ENCODE data around the gene ANTXR1. TPM values are rescaled to one million over a fixed set of nuclear protein-coding genes. Genes with fewer than 3 reads are reported as not detected.

The ANTXR1 gene
- total and polyA plus RNA-seq, 2 donors (not counting 1 experiment from before 2014, with no cell fraction given), result 44.6 to 101 TPM

DNA sequence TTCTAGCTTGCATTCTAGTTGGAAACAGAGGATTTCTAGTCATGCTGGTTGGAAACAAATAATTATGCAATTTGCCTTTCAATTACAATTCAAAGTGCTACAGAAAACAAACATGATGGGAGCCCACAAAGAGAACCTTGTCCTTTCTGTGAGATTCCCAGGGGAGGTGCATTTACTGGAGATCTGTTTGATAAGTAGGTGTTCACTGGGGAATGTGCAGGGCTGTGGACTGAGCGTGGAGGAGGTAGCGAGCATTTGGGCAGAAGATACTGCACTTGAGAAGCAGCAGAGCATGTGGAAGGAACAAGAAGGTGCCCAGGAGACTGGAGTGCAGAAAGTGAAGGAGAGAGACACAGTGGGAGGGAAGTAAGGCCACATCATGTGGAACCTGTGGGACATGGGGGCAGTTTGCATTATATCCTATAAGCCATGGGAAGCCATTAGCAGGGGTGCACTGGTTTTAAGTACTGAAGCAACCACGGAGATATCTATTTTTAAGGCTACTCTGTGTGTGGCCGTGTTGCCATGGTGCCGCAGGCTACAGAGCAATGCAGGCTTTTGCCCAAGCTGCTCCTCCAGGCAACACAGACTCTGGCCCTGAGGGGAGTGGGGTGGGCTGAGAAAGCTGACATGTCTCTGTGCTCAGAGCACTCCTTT is 154.0 kb downstream of the ANTXR1 start:
- H3K4me3 ChIP-seq (replicated peaks in 1 of 4; ENCODE audit: control extremely low read depth in 1 of 4, insufficient read depth in 1 of 4, low read depth in 3 of 4, low read length in 4 of 4), result no peak overlapping the region
- H3K4me1 ChIP-seq (ENCODE audit: control insufficient read depth, extremely low read depth, insufficient read depth, low read length), result peaks cover 22% of the 10 kb centered on the region
- no peak overlapping the region for H3K4me2 ChIP-seq (ENCODE audit: extremely low read depth, insufficient read depth, low read length)
- no peaks in the 10 kb centered on the region for H3K9me3 ChIP-seq (ENCODE audit: control insufficient read depth, insufficient read depth, low read depth, low read length)
- H3K27ac ChIP-seq (ENCODE audit: insufficient read depth, low read length), result no peak overlapping the region
- no peaks in the 10 kb centered on the region for H4K20me1 ChIP-seq (ENCODE audit: control insufficient read depth, extremely low read depth, insufficient read depth, low read length)
- no peaks in the 10 kb centered on the region for H3K27me3 ChIP-seq (ENCODE audit: control insufficient read depth, insufficient read depth, low read length)
- no peaks in the 10 kb centered on the region for H3K36me3 ChIP-seq (ENCODE audit: control insufficient read depth, insufficient read depth, low read length)
- TF ChIP-seq CTCF (conservative IDR thresholded peaks at IDR 0.05 in 1 of 2, IDR thresholded peaks at IDR 0.05 in 1 of 2; ENCODE audit: low read depth in 1 of 2, low read length in 2 of 2), result no peak
- TF ChIP-seq EZH2 (IDR thresholded peaks at IDR 0.05; ENCODE audit: low read length, missing control alignments), result no peak
- H2AFZ ChIP-seq (ENCODE audit: low read length), result no peak overlapping the region
- no peak overlapping the region for H3K9ac ChIP-seq (ENCODE audit: insufficient read depth, low read length)
- H3K79me2 ChIP-seq (ENCODE audit: control insufficient read depth, insufficient read depth, low read length), result no peaks in the 10 kb centered on the region
- no peak for DNase-seq (ENCODE audit: low read depth in 2 of 2)

- Histone ChIP-seq H3K9ac (ENCODE audit: insufficient read depth, low read length) (no peak overlapping the region), H3K4me3 (replicated peaks in 1 of 4; ENCODE audit: control extremely low read depth in 1 of 4, insufficient read depth in 1 of 4, low read depth in 3 of 4, low read length in 4 of 4) (no peak overlapping the region), H2AFZ (ENCODE audit: low read length) (no peak overlapping the region), H3K4me2 (ENCODE audit: extremely low read depth, insufficient read depth, low read length) (no peak overlapping the region), H3K9me3 (ENCODE audit: control insufficient read depth, insufficient read depth, low read depth, low read length) (no peaks in the 10 kb centered on the region), H3K79me2 (ENCODE audit: control insufficient read depth, insufficient read depth, low read length) (no peaks in the 10 kb centered on the region), H4K20me1 (ENCODE audit: control insufficient read depth, extremely low read depth, insufficient read depth, low read length) (no peaks in the 10 kb centered on the region), H3K4me1 (ENCODE audit: control insufficient read depth, extremely low read depth, insufficient read depth, low read length) (peaks cover 18% of the 10 kb centered on the region), H3K27ac (ENCODE audit: insufficient read depth, low read length) (no peak overlapping the region), H3K27me3 (ENCODE audit: control insufficient read depth, insufficient read depth, low read length) (no peaks in the 10 kb centered on the region), H3K36me3 (ENCODE audit: control insufficient read depth, insufficient read depth, low read length) (no peaks in the 10 kb centered on the region)
- DNase-seq (ENCODE audit: low read depth in 2 of 2), result no peak
- no peak for TF ChIP-seq EZH2 (IDR thresholded peaks at IDR 0.05; ENCODE audit: low read length, missing control alignments)
- no peak for TF ChIP-seq CTCF (conservative IDR thresholded peaks at IDR 0.05 in 1 of 2, IDR thresholded peaks at IDR 0.05 in 1 of 2; ENCODE audit: low read depth in 1 of 2, low read length in 2 of 2)
Observed at GRCh38 chr2:69167469-69167822, 154.5 kb downstream of the ANTXR1 start.

GRCh38 chr2:69168144-69168813 is 155.3 kb downstream of the ANTXR1 start:
- no peak overlapping the region for H3K9ac ChIP-seq (ENCODE audit: insufficient read depth, low read length)
- H3K27ac ChIP-seq (ENCODE audit: insufficient read depth, low read length), result no peak overlapping the region
- H3K4me3 ChIP-seq (replicated peaks in 1 of 4; ENCODE audit: control extremely low read depth in 1 of 4, insufficient read depth in 1 of 4, low read depth in 3 of 4, low read length in 4 of 4), result no peak overlapping the region
- H3K79me2 ChIP-seq (ENCODE audit: control insufficient read depth, insufficient read depth, low read length), result no peaks in the 10 kb centered on the region
- no peak overlapping the region for H3K4me2 ChIP-seq (ENCODE audit: extremely low read depth, insufficient read depth, low read length)
- no peaks in the 10 kb centered on the region for H4K20me1 ChIP-seq (ENCODE audit: control insufficient read depth, extremely low read depth, insufficient read depth, low read length)
- no peaks in the 10 kb centered on the region for H3K36me3 ChIP-seq (ENCODE audit: control insufficient read depth, insufficient read depth, low read length)
- H3K9me3 ChIP-seq (ENCODE audit: control insufficient read depth, insufficient read depth, low read depth, low read length), result no peaks in the 10 kb centered on the region
- TF ChIP-seq CTCF (conservative IDR thresholded peaks at IDR 0.05 in 1 of 2, IDR thresholded peaks at IDR 0.05 in 1 of 2; ENCODE audit: low read depth in 1 of 2, low read length in 2 of 2) (no peak), EZH2 (IDR thresholded peaks at IDR 0.05; ENCODE audit: low read length, missing control alignments) (no peak)
- H3K27me3 ChIP-seq (ENCODE audit: control insufficient read depth, insufficient read depth, low read length), result no peaks in the 10 kb centered on the region
- DNase-seq (ENCODE audit: low read depth in 2 of 2), result no peak
- no peak overlapping the region for H2AFZ ChIP-seq (ENCODE audit: low read length)
- peaks cover 15% of the 10 kb centered on the region for H3K4me1 ChIP-seq (ENCODE audit: control insufficient read depth, extremely low read depth, insufficient read depth, low read length)
